DND-41 (cell line): Measurements from ENCODE around the gene TSSC4.

Source experiments
- ATAC-seq: fragments of 200-7000 bp; cut with Tn5 transposase; 3 replicates; pipeline ENCODE4 v1.9.1; 2021; ENCODE audit warnings: low read depth; ENCODE audit not compliant: insufficient read depth
- DNase-seq: peaks from one replicate; pipeline ENCODE4 v3.0.0-alpha.2; 2020
- H2AFZ ChIP-seq: 2 replicates; pipeline ENCODE4 v1.6.0; 2012; ENCODE audit warnings: low read depth, low read length
- H3K27ac ChIP-seq: 2 replicates; pipeline ENCODE4 v1.5.1; 2012; ENCODE audit warnings: low read length, inconsistent platforms
- H3K27me3 ChIP-seq: fragments of 200-600 bp; sonication (generic); 2 replicates; pipeline ENCODE4 v1.6.0; 2012; ENCODE audit warnings: low read length, mild to moderate bottlenecking, inconsistent platforms; ENCODE audit not compliant: insufficient read depth, poor library complexity
- H3K36me3 ChIP-seq: 2 replicates; pipeline ENCODE4 v1.5.1; 2012; ENCODE audit warnings: low read length, inconsistent platforms; ENCODE audit not compliant: insufficient read depth
- H3K4me1 ChIP-seq: 2 replicates; pipeline ENCODE4 v1.5.1; 2012; ENCODE audit warnings: mild to moderate bottlenecking, low read length; ENCODE audit not compliant: insufficient read depth
- H3K4me2 ChIP-seq: 2 replicates; pipeline ENCODE4 v1.6.0; 2012; ENCODE audit warnings: mild to moderate bottlenecking, moderate library complexity, low read length, inconsistent platforms; ENCODE audit not compliant: insufficient read depth
- H3K4me3 ChIP-seq, 2 experiments: fragments of 200-600 bp in 1 of 2; shearing (Covaris generic) in 1 of 2; 2 replicates each; pipeline ENCODE4 v1.5.1; 2012 to 2016; ENCODE audit warnings: inconsistent platforms in 2 of 2, low read length in 2 of 2, mild to moderate bottlenecking in 2 of 2, low read depth in 1 of 2, moderate library complexity in 1 of 2
- H3K79me2 ChIP-seq: 2 replicates; pipeline ENCODE4 v1.6.0; 2012; ENCODE audit warnings: low read length, inconsistent platforms; ENCODE audit not compliant: insufficient read depth
- H3K9ac ChIP-seq: 2 replicates; pipeline ENCODE4 v1.6.0; 2012; ENCODE audit warnings: low read depth, mild to moderate bottlenecking, inconsistent platforms, low read length, moderate library complexity
- H3K9me3 ChIP-seq: 2 replicates; pipeline ENCODE4 v1.5.1; 2012; ENCODE audit warnings: low read length, moderate library complexity, mild to moderate bottlenecking, inconsistent platforms; ENCODE audit not compliant: insufficient read depth, severe bottlenecking
- H4K20me1 ChIP-seq: 2 replicates; pipeline ENCODE4 v1.6.0; 2012; ENCODE audit warnings: low read length; ENCODE audit not compliant: insufficient read depth
- CTCF ChIP-seq: IDR thresholded peaks from 2 replicates; pipeline ENCODE4 v1.5.1; 2012; ENCODE audit warnings: borderline replicate concordance, low read length, moderate library complexity, mild to moderate bottlenecking; ENCODE audit not compliant: poor library complexity, severe bottlenecking; ENCODE audit errors: extremely low read depth
- EZH2 ChIP-seq: IDR thresholded peaks from 3 replicates; pipeline ENCODE4 v1.6.1; 2012; ENCODE audit warnings: borderline replicate concordance, low read depth, mild to moderate bottlenecking, moderate library complexity, low read length, inconsistent platforms; ENCODE audit not compliant: severe bottlenecking

Gene TSSC4

DNA sequence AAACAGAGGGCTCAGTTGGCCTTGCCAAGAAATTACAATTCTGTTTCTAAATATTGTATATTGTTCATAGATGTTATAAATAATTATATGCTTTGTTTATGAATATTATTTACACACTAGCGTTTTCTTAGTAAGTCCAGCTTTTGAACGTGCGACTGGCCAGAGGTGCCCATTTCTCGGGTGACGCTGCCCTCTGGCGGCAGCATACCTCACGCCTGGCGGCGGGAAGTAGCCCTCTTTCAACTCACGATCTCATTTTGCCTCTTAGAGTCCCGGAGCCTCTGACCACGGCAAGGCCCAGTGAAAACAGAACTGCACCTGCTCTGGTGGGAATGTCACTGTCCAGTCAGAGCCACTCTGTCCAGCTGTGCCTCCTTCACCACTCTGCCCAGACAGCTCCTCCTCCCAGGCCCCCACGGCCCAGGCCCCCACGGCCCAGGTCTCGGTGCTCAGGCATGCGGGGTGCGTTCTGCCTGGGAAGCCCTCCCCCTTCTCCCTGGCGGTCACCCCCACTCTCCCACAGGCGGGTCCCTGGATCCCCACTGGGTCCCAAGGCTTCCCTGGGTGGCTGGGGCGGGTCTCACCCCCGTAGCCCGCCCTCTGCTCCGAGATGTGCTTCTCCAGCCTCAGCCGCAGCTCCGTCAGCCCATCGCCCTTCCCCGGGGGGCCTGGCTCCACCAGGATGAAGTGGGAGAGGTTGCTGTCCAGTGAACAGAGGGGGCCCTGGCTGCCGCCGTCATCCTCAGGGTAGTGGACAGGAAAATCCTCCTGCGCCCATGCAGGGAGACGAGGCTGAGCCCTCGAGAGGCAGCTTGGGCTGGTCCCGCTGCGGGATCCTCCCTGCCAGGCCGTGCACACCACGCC lies 19.3 kb downstream of the TSSC4 start:
- Histone ChIP-seq H3K27me3 (no peaks in the 10 kb centered on the region), H4K20me1 (peaks cover 2% of the 10 kb centered on the region; the same call in 1 of the 2 replicates), H3K4me3 (no peak overlapping the region), H3K9ac (no peak overlapping the region), H3K9me3 (no peaks in the 10 kb centered on the region), H3K36me3 (no peaks in the 10 kb centered on the region), H3K4me1 (peaks cover 5% of the 10 kb centered on the region; the same call in 1 of the 2 replicates), H3K4me2 (no peak overlapping the region), H3K79me2 (no peaks in the 10 kb centered on the region), H2AFZ (peak overlapping the region; percentile 48), H3K27ac (no peak overlapping the region)
- TF ChIP-seq EZH2, result no peak
- TF ChIP-seq CTCF, result peak; percentile 71
- peak; percentile 47 for DNase-seq
- peak; percentile 8; the same call in 1 of the 3 replicates for ATAC-seq

DNA sequence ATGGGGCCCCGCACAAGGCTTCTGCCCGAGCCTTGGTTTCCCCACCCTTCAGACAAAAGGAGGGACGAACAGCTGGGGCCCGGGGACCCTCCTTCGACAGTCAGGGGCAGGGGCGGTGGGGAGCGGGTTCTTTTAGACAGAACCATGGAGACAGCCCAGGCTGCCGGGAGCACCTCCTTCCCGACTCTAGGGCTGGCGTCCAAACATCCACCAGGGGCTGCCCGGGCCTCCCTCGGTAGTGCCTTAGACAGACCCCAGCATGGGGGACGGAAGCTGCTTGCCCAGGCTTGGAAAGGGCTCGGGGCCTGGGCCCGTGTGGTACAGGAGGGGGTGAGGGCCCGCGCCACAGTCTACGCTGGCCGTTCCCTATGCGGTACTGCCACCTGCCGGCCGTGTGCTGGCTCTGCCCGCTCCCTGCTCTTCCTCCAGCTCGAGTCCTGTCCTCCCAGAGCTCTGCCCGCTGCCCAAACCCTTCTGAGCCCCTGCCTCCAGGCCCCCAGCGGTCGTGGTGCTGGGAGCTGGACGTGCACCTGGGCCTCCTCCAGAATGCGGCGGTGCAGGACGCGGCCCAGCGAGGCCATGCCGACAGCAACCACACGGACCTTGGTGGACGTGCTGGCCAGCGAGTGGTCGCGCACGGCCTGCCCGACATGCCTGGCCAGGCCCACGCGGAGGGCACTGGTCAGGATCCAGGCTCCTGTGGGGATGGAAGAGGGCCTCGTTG lies 20.1 kb downstream of the TSSC4 start:
- peak; percentile 99 for ATAC-seq
- no peaks in the 10 kb centered on the region for H3K9me3 ChIP-seq
- H3K27ac ChIP-seq, result no peak overlapping the region
- no peaks in the 10 kb centered on the region for H3K79me2 ChIP-seq
- TF ChIP-seq CTCF (peak; percentile 97), EZH2 (no peak)
- no peak overlapping the region for H3K4me2 ChIP-seq
- no peak overlapping the region for H3K4me3 ChIP-seq
- H2AFZ ChIP-seq, result peak overlapping the region; percentile 48
- no peaks in the 10 kb centered on the region for H3K36me3 ChIP-seq
- H3K4me1 ChIP-seq, result peaks cover 5% of the 10 kb centered on the region; the same call in 1 of the 2 replicates
- H3K27me3 ChIP-seq, result no peaks in the 10 kb centered on the region
- H3K9ac ChIP-seq, result no peak overlapping the region
- peak; percentile 71 for DNase-seq
- H4K20me1 ChIP-seq, result peaks cover 2% of the 10 kb centered on the region; the same call in 1 of the 2 replicates

DNA sequence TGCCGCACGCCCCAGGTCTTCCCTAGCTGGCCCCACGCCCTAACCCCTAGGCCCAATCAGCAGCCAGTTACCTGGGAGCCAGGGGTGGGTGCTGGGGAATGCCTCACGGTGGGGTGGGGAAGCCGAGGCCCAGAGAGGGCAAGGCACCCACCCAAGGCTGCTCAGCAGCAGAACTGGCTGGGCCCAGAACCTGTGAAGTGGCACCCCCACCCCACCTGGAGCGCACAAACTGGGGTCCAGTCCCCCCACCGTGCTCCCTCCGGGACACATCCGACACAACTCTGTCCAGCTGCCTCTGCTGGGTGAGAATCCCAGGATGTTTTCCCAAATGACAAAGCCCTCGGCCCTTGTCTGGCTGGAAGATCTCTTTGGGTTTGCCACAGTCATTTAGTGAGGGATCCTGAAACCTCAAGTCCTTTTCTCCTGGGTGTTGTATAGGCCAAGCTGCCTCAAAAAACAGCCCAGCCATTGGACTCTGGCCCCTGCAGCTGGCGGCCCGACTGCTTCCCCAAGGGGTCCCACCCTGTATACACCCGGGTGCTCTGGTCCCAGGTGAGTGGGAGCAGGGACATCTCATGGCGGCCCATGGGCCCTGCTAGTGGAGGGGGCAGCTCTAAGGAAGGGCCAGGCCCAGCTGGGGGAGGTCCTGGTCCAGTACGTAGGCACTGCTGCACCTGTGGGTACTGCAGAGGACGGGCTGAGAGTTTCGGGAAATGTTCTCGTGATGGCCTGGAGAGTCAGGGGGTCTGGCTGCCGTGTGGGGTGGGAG lies 20.9 kb downstream of the TSSC4 start:
- no peaks in the 10 kb centered on the region for H3K27me3 ChIP-seq
- DNase-seq, result no peak
- H2AFZ ChIP-seq, result no peak overlapping the region
- no peak overlapping the region for H3K9ac ChIP-seq
- no peaks in the 10 kb centered on the region for H3K36me3 ChIP-seq
- no peak for ATAC-seq
- H3K9me3 ChIP-seq, result no peaks in the 10 kb centered on the region
- no peak overlapping the region for H3K27ac ChIP-seq
- H4K20me1 ChIP-seq, result peaks cover 2% of the 10 kb centered on the region; the same call in 1 of the 2 replicates
- H3K4me1 ChIP-seq, result peaks cover 5% of the 10 kb centered on the region; the same call in 1 of the 2 replicates
- TF ChIP-seq CTCF (no peak), EZH2 (no peak)
- no peak overlapping the region for H3K4me2 ChIP-seq
- no peak overlapping the region for H3K4me3 ChIP-seq
- no peaks in the 10 kb centered on the region for H3K79me2 ChIP-seq
